Hepatocyte (in vitro differentiated cells): ENCODE results near the gene MSANTD3.

ENCODE experiments used
- EZH2 ChIP-seq: fragments of 200-600 bp; sonication (generic); IDR thresholded peaks from 2 replicates; pipeline ENCODE4 v1.6.1; 2016; ENCODE audit warnings: antibody characterized with exemption, mild to moderate bottlenecking, borderline replicate concordance
- EZH2phosphoT487 ChIP-seq: fragments of 200-600 bp; sonication (generic); IDR thresholded peaks from one replicate; pipeline ENCODE4 v1.6.1; 2018; ENCODE audit warnings: antibody characterized with exemption, mild to moderate bottlenecking, low read depth, moderate library complexity; ENCODE audit not compliant: unreplicated experiment, severe bottlenecking
- TF ChIP-seq, protein P1 (sequence below): fragments of 200-600 bp; sonication (generic); IDR thresholded peaks from 2 replicates; pipeline ENCODE4 v1.5.1; 2016; ENCODE audit warnings: antibody characterized with exemption, mild to moderate bottlenecking; ENCODE audit not compliant: poor library complexity

GRCh38 chr9:100468041-100468440 is 41.1 kb downstream of the MSANTD3 start:
- no peak for TF ChIP-seq EZH2
- TF ChIP-seq, protein P1, sequence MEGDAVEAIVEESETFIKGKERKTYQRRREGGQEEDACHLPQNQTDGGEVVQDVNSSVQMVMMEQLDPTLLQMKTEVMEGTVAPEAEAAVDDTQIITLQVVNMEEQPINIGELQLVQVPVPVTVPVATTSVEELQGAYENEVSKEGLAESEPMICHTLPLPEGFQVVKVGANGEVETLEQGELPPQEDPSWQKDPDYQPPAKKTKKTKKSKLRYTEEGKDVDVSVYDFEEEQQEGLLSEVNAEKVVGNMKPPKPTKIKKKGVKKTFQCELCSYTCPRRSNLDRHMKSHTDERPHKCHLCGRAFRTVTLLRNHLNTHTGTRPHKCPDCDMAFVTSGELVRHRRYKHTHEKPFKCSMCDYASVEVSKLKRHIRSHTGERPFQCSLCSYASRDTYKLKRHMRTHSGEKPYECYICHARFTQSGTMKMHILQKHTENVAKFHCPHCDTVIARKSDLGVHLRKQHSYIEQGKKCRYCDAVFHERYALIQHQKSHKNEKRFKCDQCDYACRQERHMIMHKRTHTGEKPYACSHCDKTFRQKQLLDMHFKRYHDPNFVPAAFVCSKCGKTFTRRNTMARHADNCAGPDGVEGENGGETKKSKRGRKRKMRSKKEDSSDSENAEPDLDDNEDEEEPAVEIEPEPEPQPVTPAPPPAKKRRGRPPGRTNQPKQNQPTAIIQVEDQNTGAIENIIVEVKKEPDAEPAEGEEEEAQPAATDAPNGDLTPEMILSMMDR: no peak
- TF ChIP-seq EZH2phosphoT487: no peak
